Stimulated activated CD8-positive, alpha-beta memory T cell treated with anti-CD3 and anti-CD28 coated beads, Interleukin-12 subunit alpha, Interleukin-12 subunit beta, amount 100 ng/mL, for 24 hours (primary cell): Measurements from ENCODE around the gene GPR152.

Source experiments
- DNase-seq: peaks from one replicate; pipeline ENCODE4 v3.0.0-alpha.2; 2020; ENCODE audit errors: extremely low read depth

Gene GPR152

GRCh38 chr11:67440229-67441097, 12.1 kb downstream of the GPR152 start:
- no peak for DNase-seq

GRCh38 chr11:67439321-67440228, 13.0 kb downstream of the GPR152 start:
- DNase-seq = no peak

DNA sequence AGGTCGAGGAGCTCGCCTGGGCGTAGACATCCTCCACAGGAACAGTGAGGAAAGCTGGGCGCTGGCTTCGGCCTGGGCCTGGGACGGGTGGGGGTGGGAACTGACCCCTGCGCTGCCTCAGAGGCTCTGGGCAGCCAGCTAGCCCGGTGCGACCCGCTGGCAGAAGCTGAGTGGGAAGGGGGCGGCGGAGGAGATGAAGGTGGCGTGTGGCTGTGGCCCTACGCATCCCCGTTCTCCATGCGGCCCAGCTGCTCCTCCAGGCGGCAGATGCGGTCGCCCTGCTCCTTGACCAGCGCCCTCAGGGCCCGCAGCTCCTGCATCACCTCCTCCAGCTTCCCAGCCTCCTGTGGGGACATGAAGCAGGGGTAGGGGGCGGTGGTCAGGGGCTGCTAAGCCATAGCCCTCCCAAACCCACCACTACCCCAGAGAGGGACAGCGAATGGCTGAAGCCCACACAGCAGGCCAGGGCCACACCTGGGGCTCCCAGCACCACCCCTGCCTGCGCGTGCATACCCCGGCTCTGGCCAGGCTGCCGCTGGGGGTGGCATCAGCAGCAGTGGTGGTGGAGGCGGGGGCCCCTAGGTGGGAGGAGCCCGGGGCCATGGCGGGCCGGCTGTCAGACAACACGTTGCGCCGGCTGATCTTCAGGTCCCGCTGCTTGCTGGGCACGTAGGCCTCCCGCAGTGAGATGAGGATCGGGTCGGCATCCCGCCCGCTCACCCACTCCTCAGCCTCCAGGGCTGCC, 14.2 kb downstream of the GPR152 start:
- DNase-seq = peak; percentile 55

- no peak for DNase-seq
These were observed 14.7 kb downstream of the GPR152 start for GRCh38 chr11:67437809-67438157.

DNA sequence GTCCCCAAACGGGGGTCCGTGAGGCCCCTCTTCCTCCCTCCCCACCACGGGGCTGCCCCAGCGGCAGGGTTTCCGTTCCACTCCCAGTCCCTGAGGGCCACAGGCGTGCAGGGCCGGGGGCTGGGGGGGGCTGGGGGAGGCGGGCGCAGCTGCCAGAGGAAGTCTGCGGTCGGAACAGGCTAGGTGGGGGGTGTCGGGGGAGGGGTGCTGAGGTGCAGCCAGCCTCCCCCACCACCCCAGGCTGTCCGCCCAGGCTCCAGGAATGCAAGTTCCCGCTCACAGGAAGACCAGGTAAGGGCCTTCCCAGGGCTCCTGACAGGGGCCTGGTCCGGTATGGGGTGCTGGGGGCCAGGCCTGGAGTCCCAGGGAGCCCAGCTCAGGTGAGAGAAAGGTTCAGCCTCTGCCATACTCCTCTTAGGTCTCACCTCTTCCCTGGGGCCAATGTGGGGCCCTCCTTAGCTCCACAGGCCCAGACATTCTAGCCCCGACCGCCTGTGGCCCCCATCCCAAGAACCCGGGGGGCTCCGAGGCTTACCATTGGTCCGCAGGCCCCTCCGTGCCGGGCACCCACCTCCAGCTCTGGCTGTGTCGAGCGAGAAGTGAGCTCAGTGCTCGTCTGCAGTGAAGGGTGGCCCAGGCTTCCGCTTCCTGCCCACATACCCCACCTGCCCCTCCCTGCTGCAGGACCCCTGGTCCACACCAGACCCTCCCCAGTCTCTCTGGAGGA, 15.3 kb downstream of the GPR152 start, which contains the start of gene PTPRCAP:
Gene PTPRCAP (minus strand): TSS at position 601 of the 727 bp plus-strand sequence. CDS start 63 bp downstream, at position 538.
- DNase-seq = peak; percentile 60

GRCh38 chr11:67436459-67437081, 16.0 kb downstream of the GPR152 start:
- DNase-seq = no peak

DNA sequence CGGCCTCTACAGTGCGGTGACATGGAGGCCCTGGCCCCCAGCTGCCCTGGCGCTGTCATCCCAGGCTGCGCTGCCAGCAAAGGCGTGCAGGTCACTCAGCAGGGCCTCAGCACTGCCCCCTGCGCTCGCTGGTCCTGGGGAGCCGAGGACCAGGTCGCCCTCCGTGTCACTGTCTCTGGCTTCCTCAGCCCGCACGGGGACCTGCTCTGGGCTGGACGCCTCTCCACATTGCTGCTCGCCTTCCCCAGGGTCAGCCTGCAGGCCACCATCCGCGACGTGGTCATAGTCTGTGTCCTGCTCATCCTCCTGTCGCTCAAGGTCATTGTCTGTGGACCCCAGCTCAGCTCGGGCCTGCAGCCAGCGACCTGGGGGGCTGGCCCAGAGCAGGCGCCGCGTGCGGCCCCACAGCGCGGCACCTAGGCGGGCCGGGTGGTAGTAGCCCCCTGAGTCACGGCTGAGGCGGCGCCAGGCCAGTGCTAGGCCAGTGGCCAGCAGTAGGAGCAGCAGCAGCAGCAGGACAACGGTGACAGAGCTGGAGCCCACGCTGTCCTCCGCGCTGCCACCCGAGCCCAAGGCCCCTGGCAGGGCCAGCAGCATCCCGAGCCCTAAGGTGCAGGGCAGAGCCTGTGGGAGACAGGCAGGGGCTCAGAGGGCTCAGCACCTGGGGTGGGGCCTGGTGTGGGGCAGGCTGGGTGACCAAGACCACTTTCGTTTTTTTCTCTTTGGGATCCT, 16.6 kb downstream of the GPR152 start:
- no peak for DNase-seq

- DNase-seq = no peak
These were observed 17.4 kb downstream of the GPR152 start for GRCh38 chr11:67435031-67435726.

DNA sequence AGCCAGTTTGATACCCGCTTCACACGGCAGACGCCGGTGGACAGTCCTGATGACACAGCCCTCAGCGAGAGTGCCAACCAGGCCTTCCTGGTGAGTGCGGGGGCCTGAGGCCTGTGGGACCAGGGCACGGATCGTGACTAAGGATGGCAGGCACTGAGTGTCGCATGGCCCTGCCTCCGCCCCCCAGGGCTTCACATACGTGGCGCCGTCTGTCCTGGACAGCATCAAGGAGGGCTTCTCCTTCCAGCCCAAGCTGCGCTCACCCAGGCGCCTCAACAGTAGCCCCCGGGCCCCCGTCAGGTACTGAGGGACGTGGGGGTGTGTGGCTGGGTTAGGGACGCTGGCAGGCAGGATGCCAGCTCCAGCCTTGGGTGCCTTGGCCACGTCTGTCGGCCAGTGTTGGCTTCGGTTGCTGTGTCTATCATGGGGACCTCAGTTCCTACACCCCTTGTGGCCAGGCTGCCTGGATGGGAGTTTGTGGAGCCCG, 18.1 kb downstream of the GPR152 start:
- DNase-seq = no peak

GRCh38 chr11:67433536-67434394, 18.8 kb downstream of the GPR152 start:
- DNase-seq = no peak

GRCh38 chr11:67432655-67433349, 19.7 kb downstream of the GPR152 start:
- DNase-seq = no peak

- DNase-seq = no peak
These were observed 20.9 kb downstream of the GPR152 start for GRCh38 chr11:67431346-67432249.

DNA sequence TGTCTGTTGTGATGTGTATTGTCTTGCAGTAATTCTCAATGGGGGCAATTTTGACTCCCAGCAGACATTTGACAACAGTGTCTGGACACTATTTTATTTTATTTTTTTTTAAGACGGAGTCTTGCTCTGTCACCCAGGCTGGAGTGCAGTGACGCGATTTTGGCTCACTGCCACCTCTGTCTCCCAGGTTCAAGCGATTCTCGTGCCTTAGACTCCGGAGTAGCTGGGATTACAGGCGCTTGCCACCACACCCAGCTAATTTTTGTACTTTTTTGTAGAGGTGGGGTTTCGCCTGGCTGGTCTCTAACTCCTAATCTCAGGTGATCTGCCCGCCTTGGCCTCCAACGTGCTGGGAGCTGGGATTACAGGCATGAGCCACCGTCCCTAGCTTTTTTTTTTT, 22.8 kb downstream of the GPR152 start:
- DNase-seq = no peak

DNA sequence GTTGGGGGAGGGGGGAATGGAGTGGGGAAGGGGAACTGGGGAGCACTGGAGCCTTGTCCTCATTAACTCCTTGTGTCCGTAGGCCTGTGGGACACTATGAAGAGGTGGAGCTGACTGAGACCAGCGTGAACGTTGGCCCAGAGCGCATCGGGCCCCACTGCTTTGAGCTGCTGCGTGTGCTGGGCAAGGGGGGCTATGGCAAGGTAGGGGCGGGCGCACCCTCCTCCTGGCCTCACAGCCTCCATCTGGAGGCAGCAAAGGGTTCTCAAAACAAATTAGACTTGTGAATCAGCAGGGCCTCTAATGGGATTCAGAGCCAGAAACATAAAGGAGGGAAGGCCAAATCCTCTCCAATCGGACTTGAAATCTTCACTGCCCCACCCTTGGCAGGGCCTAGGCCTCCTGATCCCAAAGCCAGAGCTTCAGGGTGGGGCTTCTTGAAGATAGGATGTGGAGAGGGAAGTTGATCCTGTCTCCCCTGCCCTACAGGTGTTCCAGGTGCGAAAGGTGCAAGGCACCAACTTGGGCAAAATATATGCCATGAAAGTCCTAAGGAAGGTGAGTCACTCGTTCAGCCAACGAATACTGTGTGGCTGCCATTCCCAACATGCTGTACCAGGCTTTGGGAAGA, 23.4 kb downstream of the GPR152 start:
- DNase-seq = no peak

DNA sequence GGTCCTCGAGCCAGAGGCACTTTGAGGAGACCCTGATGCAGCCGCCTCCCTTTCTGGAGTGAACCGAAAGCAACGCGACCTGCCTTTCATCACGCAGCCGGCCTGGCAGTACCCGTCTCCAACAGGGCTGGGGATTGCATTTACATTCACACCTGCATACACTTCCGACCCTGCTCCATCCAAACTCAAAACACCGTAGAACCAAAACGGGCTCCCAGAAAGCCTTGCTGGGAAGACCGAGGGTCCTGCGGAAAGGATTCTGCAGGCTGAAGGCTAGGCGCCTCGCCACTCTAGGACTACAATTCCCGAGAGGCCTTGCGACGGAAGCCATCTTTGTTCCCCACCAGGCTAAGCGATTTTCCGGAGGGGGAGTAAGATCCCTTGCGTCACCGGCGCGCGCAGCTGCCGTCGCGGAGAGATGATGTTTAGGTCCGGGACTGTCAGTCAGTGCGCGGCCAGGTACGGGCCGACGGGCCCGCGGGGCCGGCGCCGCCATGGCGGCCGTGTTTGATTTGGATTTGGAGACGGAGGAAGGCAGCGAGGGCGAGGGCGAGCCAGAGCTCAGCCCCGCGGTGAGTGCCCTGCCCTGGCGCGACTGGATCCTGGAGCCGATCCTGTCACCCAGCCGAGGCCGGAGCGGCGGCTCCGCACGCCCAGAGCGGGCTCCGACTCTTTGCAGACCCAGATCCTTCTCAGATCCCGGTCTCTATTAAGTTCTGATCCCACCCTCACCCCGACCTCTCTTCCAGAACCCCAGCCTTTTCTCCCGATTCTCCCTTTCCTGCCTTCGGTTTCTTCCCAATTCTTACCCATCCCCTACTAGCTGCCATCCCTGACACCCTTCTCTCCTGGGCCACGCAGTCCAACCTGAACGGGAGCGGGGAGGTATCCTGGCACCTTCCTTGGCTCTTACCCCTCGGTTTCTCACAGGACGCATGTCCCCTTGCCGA, 24.2 kb downstream of the GPR152 start, which contains the start of gene RPS6KB2:
Gene RPS6KB2 (plus strand): TSS at position 443 of the 950 bp plus-strand sequence. CDS start 52 bp downstream, at position 495.
- peak; percentile 99 for DNase-seq
